ENCODE results near the gene TRIP10.

Gene TRIP10, protein sequence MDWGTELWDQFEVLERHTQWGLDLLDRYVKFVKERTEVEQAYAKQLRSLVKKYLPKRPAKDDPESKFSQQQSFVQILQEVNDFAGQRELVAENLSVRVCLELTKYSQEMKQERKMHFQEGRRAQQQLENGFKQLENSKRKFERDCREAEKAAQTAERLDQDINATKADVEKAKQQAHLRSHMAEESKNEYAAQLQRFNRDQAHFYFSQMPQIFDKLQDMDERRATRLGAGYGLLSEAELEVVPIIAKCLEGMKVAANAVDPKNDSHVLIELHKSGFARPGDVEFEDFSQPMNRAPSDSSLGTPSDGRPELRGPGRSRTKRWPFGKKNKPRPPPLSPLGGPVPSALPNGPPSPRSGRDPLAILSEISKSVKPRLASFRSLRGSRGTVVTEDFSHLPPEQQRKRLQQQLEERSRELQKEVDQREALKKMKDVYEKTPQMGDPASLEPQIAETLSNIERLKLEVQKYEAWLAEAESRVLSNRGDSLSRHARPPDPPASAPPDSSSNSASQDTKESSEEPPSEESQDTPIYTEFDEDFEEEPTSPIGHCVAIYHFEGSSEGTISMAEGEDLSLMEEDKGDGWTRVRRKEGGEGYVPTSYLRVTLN
- total RNA-seq: 4.0 to 40.2 (median 16.4) reads per million in 9 experiments

DNA sequence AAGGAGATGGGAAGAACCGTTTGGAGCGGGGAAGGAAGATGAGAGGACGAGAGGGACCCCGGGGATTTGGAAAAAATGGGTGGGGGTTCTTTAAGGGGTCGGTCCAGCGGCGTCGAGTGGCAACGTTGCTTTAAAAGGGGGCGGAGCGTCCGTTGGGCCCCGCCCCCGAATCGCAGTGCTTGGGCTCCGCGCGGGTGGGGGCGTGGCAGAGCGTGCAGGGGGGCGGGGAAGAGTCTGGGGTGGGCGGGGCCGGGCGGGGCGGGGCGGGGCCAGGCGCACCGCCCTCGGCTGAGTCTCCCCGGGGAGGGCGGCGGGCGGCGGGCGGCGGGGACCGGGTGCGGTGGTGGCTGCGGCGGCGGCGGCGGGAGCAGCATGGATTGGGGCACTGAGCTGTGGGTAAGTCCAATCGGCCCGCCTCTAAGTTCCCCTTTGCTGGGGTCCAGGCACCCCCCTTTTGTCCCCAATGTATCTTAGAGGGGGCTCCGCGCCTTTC is at the start of gene TRIP10:
Gene TRIP10 (plus strand): TSS at position 291 of the 493 bp plus-strand sequence. CDS start 82 bp downstream, at position 373.
- peak within 1 kb of the TSS; percentile 85 to 97 for H3K27ac Mint-ChIP-seq
- peaks cover 27 to 34% of the 10 kb centered on the region in 2 donors for H3K4me1 Mint-ChIP-seq (ENCODE audit: low read depth in 2 of 2)
- peaks cover 31% of the 10 kb centered on the region for H3K36me3 Mint-ChIP-seq (ENCODE audit: insufficient read depth)
- peak within 1 kb of the TSS; percentile 87 to 97 for H3K4me3 Mint-ChIP-seq
- DNase-seq: peak; percentile 69 to 76 (median 74)
- no peaks in the 10 kb centered on the region for H3K9me3 Mint-ChIP-seq
- H3K27me3 Mint-ChIP-seq: no peaks in the 10 kb centered on the region
- peak; percentile 14 for ATAC-seq (replicated peaks)

DNA sequence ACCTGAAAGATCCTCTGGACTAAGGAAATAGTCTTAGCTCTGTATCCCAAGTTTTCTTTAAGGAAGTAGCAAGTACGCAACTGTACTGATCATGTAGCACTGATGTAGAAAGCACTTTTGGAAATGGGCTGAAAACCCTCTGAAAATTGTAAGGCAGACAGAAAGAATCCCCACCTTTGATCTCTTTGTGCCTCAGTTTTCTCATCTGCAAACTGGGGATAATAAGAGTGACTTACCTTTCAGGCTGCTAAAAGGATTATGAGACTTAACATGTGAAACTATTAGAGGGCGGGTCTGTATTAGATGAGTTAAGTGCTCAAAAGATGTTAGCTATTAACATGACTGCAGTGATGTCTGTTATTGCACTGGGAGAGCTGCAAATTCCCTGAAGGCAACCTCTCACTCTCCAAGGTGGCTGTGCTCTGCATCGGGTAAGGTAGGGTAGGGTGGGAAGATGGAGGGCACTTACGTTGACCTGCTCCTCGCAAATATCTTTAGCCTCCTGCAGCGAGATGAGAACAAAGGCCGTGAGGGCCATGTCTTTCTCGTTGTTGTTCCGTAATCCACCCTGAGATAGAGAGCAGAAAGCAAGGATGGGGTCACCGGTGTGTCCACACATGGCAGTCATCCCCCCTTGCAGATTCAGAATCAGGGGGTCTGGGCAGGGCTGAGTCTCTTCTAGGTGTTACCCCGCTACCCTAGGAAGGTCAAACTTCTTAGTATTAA is 49.2 kb upstream of the TRIP10 start:
- Mint-ChIP-seq H3K4me1 (ENCODE audit: low read depth in 2 of 2) (peaks cover 0 to 5% of the 10 kb centered on the region in 2 donors), H3K4me3 (no peak overlapping the region), H3K27ac (no peak overlapping the region), H3K27me3 (no peaks in the 10 kb centered on the region), H3K9me3 (peaks cover 0 to 2% of the 10 kb centered on the region in 2 donors), H3K36me3 (ENCODE audit: insufficient read depth) (no peaks in the 10 kb centered on the region)
- DNase-seq: no peak
- no peak for ATAC-seq (replicated peaks)

DNA sequence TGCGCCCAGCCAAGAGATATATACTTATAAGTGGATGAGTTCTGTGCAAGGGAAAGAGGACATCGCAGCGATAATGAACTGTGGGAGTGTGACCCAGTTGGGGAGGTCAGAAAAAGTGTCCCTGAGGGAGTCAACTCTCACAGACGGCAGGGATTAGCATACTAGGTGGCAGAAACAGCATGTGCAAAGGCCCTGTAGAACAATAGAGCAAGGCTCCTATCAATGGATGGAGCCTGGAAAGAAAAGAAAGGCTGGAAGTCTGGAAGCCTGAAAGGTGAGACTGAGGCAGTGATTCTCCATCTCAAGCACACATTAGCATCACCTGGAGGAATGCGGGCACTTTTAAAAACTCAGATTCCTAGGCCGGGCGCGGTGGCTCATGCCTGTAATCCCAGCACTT is 48.1 kb upstream of the TRIP10 start:
- DNase-seq (no peak), ATAC-seq (replicated peaks) (no peak)
- Mint-ChIP-seq H3K27me3 (no peaks in the 10 kb centered on the region), H3K4me3 (no peak overlapping the region), H3K27ac (no peak overlapping the region), H3K4me1 (ENCODE audit: low read depth in 2 of 2) (peaks cover 0 to 5% of the 10 kb centered on the region in 2 donors), H3K9me3 (peaks cover 0 to 2% of the 10 kb centered on the region in 2 donors), H3K36me3 (ENCODE audit: insufficient read depth) (peaks cover 3% of the 10 kb centered on the region)

DNA sequence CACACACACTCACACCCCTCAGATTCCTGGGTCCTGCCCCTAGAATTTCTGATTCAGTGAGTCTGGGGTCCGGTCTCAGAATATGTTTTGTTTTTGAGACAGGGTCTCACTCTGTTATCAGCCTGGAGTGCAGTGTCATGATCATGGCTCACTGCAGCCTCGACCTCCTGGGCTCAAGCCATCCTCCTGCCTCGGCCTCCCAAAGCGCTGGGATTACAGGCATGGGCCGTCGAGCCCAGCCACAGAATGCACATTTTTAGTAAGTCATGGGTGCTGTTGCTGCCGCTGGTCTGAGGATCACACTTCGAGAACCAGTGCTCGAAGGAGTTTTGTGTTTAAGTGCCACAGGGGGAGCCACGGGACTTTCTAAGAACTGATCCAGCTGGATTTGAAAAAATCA is 47.5 kb upstream of the TRIP10 start:
- Mint-ChIP-seq H3K27ac (peak overlapping the region in 1 of 2 donors; percentile 24), H3K4me1 (ENCODE audit: low read depth in 2 of 2) (peaks cover 0 to 5% of the 10 kb centered on the region in 2 donors), H3K9me3 (peaks cover 0 to 2% of the 10 kb centered on the region in 2 donors), H3K27me3 (no peaks in the 10 kb centered on the region), H3K4me3 (no peak overlapping the region), H3K36me3 (ENCODE audit: insufficient read depth) (peaks cover 3% of the 10 kb centered on the region)
- DNase-seq (no peak), ATAC-seq (replicated peaks) (no peak)

DNA sequence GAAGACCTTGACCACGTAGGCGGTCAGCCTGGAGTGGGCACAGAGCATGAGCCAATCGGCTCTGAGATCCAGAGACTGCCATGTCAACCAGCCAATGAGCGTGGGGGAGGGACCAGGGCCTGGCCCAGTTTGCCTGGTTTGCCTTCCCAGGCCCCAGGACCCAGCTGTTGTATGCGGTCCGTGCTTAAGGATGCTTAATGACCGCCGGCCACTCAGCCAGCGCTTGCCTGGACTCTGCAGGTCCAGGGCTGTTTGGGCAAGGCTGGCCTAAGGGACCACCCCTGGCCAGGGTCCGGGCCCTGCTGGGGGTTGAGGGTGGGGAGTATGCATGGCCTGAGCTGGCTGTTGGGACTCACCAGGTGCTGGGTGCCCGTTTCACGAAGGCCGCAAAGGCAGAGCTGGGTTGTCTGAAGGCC is 46.4 kb upstream of the TRIP10 start:
- Mint-ChIP-seq H3K36me3 (ENCODE audit: insufficient read depth) (peaks cover 3% of the 10 kb centered on the region), H3K27me3 (no peaks in the 10 kb centered on the region), H3K27ac (no peak overlapping the region), H3K9me3 (peaks cover 0 to 2% of the 10 kb centered on the region in 2 donors), H3K4me3 (no peak overlapping the region), H3K4me1 (ENCODE audit: low read depth in 2 of 2) (peaks cover 0 to 8% of the 10 kb centered on the region in 2 donors)
- DNase-seq (no peak), ATAC-seq (replicated peaks) (no peak)

DNA sequence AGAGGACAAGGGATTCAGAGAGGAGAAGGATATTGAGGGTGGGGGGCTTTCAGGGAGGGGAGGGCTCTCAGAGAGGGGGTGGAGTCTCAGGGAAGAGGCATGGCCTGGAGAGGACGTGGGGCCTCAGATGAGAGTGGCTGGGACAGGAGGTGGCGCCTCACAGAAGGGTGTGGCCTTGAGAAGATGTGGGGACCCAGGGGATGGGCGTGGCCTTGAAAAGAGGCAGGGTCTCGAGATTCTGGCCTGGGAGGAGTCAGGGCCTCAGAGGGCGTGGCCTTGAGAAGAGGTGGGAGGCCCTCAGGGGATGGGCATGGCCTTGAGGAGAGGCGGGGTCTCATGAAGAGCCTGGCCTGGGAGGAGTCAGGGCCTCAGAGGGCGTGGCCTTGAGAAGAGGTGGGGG is 45.8 kb upstream of the TRIP10 start:
- Mint-ChIP-seq H3K9me3 (peaks cover 0 to 1% of the 10 kb centered on the region in 2 donors), H3K36me3 (ENCODE audit: insufficient read depth) (peaks cover 3% of the 10 kb centered on the region), H3K27me3 (no peaks in the 10 kb centered on the region), H3K4me3 (no peak overlapping the region), H3K4me1 (ENCODE audit: low read depth in 2 of 2) (peaks cover 0 to 7% of the 10 kb centered on the region in 2 donors), H3K27ac (no peak overlapping the region)
- ATAC-seq (replicated peaks) (no peak), DNase-seq (no peak)

DNA sequence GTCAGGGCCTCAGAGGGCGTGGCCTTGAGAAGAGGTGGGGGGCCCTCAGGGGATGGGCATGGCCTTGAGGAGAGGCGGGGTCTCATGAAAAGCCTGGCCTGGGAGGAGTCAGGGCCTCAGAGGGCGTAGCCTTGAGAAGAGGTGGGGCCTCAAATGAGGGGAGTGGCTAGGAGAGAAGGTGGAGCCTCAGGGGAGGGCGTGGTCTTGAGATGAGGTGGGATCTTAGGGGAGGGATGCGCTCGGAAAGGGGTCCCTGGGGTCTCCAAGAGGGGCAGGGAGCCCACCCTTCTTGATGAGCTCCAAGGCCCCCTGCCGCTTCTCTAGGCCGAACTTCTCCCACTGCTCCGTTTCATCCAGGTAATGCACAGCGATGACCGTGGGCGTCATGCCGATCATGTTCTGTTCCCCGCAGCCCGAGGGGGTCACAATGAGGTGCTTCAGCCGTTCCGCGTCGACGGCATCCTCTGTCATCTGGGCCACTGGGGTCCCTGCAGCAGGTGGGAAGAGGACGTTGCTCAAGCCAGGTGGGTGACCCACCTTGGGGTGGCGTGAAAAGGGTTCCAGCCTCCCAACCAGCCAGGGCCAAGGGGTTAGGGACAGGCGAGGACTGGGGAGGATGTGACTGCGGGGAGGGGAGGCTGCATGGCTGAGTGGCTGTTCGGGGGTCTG is 45.2 kb upstream of the TRIP10 start:
- no peak overlapping the region for H3K4me3 Mint-ChIP-seq
- no peak for ATAC-seq (replicated peaks)
- H3K36me3 Mint-ChIP-seq (ENCODE audit: insufficient read depth): peaks cover 3% of the 10 kb centered on the region
- no peak overlapping the region for H3K27ac Mint-ChIP-seq
- peaks cover 0 to 7% of the 10 kb centered on the region in 2 donors for H3K4me1 Mint-ChIP-seq (ENCODE audit: low read depth in 2 of 2)
- no peak for DNase-seq
- no peaks in the 10 kb centered on the region for H3K9me3 Mint-ChIP-seq
- H3K27me3 Mint-ChIP-seq: no peaks in the 10 kb centered on the region

DNA sequence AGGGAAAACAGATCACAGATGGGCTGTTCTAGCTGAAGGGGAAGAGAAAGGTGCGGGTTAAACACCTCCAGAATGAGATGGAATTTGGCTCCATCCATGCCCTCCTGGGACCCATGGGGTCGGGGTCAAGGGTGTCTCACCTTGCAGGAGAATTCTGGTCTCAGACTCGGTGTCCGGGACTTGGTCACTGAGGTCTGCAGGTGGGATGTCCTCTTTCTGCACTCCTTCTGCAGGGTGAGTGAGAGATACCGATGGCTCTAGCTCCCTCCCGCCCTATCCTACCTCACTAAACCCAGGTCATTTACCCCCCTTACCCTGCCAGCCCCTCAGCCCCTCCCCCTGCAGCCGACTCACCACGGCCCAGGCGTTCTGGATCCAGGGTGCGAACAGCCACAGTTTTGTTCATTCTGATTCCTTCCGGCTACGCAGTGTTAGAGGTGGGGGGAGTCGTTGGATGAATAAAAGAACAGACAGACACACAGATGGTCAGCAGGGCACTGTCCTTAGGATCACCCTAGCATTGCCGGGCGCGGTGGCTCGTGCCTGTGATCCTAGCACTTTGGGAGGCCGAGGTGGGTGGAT is 43.1 kb upstream of the TRIP10 start:
- ATAC-seq (replicated peaks): no peak

DNA sequence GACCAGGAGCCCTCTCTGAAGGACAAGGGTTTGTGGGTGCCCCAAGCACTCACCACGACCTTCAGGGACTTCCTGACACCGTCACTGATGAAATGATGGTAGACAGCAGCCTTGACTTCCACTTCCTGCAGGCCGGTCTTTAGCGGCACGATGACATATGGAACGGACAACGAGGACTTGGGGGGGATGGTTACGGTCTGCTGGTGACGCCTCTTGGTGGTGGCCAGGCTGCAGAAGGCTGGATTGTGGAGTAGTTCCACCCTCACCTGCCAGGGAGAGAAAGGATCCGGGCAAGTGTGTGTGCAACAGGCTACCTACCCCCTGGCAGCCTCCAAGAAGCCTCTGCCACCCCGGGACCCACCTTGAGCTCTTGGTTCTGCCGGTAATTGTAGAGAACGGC is 42.2 kb upstream of the TRIP10 start:
- H3K36me3 Mint-ChIP-seq (ENCODE audit: insufficient read depth): peaks cover 3% of the 10 kb centered on the region
- H3K27me3 Mint-ChIP-seq: no peaks in the 10 kb centered on the region
- no peak overlapping the region for H3K4me3 Mint-ChIP-seq
- ATAC-seq (replicated peaks): no peak
- no peaks in the 10 kb centered on the region for H3K9me3 Mint-ChIP-seq
- no peak overlapping the region for H3K27ac Mint-ChIP-seq
- no peak for DNase-seq
- H3K4me1 Mint-ChIP-seq (ENCODE audit: low read depth in 2 of 2): peaks cover 0 to 5% of the 10 kb centered on the region in 2 donors

More for the DNA sequence above, 43.1 kb upstream of the TRIP10 start:
- Mint-ChIP-seq H3K4me1 (ENCODE audit: low read depth in 2 of 2) (peaks cover 0 to 7% of the 10 kb centered on the region in 2 donors), H3K9me3 (no peaks in the 10 kb centered on the region), H3K4me3 (no peak overlapping the region), H3K27me3 (no peaks in the 10 kb centered on the region), H3K27ac (no peak overlapping the region), H3K36me3 (ENCODE audit: insufficient read depth) (peaks cover 3% of the 10 kb centered on the region)
- no peak for DNase-seq

DNA sequence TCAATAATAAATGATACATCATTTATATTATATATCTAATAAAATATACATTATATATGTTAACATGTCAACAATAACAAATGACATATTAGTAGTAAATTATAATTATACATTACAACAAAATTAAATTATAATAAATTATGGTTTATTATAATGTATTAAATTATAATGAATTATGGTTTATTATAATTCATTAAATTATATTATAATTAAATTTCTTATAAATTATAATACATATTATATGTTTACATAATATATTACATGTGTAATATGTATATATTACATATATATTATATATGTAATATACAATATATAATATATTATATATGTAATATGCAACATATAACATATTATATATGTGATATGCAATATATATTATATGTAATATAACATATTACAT is 39.5 kb upstream of the TRIP10 start:
- no peaks in the 10 kb centered on the region for H3K27me3 Mint-ChIP-seq
- no peak for DNase-seq
- H3K9me3 Mint-ChIP-seq: no peaks in the 10 kb centered on the region
- H3K36me3 Mint-ChIP-seq (ENCODE audit: insufficient read depth): peaks cover 3% of the 10 kb centered on the region
- H3K4me1 Mint-ChIP-seq (ENCODE audit: low read depth in 2 of 2): peaks cover 0 to 4% of the 10 kb centered on the region in 2 donors
- H3K27ac Mint-ChIP-seq: no peak overlapping the region
- H3K4me3 Mint-ChIP-seq: no peak overlapping the region
- no peak for ATAC-seq (replicated peaks)

DNA sequence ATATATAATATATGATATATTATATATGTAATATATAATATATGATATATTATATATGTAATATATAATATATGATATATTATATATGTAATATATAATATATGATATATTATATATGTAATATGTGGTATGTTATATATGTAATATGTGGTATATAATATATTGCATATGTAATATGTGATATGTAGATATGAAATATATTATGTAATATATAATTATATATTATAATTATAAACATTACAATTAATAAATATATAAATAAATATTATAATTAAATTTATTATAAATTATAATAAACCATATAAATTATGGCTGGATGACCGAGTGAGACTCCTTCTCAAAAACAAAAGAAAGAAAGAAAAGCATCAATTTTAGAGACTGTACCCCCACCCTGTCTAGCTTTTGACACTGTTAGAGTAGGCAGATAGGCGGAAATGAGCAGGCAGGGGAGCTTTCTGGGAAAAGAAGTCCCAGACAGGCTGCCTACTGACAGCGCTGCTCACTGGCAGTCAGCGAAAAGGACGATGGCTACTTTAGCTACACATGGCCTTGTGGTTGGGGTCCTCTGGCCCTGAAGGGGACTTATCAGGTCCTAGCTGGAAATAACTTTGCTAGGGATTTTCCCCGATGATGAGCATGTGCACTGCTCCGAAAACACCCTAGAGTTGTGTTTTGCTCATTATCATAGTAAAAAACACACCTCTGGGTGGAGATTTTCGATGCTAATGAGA is 38.7 kb upstream of the TRIP10 start:
- H3K9me3 Mint-ChIP-seq: no peaks in the 10 kb centered on the region
- H3K27me3 Mint-ChIP-seq: no peaks in the 10 kb centered on the region
- H3K4me1 Mint-ChIP-seq (ENCODE audit: low read depth in 2 of 2): peaks cover 0 to 4% of the 10 kb centered on the region in 2 donors
- H3K27ac Mint-ChIP-seq: no peak overlapping the region
- ATAC-seq (replicated peaks) (no peak), DNase-seq (no peak)
- peaks cover 3% of the 10 kb centered on the region for H3K36me3 Mint-ChIP-seq (ENCODE audit: insufficient read depth)
- H3K4me3 Mint-ChIP-seq: no peak overlapping the region

DNA sequence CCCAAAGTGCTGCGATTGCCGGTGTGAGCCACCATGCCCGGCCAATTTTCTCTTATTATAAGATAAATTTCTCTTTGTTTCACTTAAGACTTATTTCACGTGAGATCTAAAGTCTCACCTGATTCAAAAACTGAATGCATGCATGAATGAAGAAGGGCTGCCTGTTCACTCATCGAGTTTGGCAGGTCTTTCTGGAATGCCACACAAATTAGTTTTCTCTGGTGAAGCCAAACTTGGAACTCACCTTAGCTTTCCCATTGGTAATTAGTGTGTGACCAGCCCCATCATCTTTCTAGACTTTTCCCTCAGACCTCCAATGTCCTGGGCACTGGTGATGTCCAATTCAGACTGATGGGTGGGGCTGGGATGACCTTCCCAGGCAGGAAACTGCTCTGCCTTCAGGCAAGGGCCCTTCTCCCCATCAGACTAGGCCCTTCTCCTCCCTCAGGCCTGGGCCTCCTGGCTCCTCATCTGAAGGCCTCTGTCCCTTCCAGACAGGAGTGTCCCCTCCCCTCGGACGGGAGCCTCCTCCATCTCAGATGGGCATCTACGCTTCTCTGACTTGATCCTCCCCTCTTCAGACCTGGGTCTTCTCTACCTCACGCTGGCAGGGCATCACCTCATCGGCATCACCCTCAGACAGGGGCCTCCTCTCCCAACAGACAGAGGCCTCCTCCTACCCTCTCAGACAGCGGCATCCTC is 33.4 kb upstream of the TRIP10 start:
- Mint-ChIP-seq H3K27ac (no peak overlapping the region), H3K27me3 (peaks cover 35 to 37% of the 10 kb centered on the region in 2 donors), H3K36me3 (ENCODE audit: insufficient read depth) (no peaks in the 10 kb centered on the region), H3K9me3 (no peaks in the 10 kb centered on the region), H3K4me3 (no peak overlapping the region), H3K4me1 (ENCODE audit: low read depth in 2 of 2) (peaks cover 10 to 18% of the 10 kb centered on the region in 2 donors)
- no peak for ATAC-seq (replicated peaks)
- no peak for DNase-seq

Data from effector memory CD8-positive, alpha-beta T cell (primary cell).